GM21360 (cell line): ENCODE results near the gene NKD2.
"Not testable (repeated sequence)": the region's sequence is repeated elsewhere in the genome, so short reads cannot be mapped to it uniquely, and the experiment has no call there.

Source experiments
- ATAC-seq: cut with Tn5 transposase; IDR thresholded peaks from one replicate; pipeline ENCODE4 v1.9.1; 2021; ENCODE audit warnings: mild to moderate bottlenecking, moderate library complexity; ENCODE audit not compliant: unreplicated experiment

Gene NKD2

GRCh38 chr5:1066676-1067075 is 58.1 kb downstream of the NKD2 start:
- no peak for ATAC-seq

- no peak for ATAC-seq
Measured at GRCh38 chr5:1067141-1068121, 58.8 kb downstream of the NKD2 start.

GRCh38 chr5:1068204-1068894 is 59.7 kb downstream of the NKD2 start:
- ATAC-seq: no peak

- ATAC-seq: no peak
Measured at GRCh38 chr5:1068895-1069719, 60.5 kb downstream of the NKD2 start.

- ATAC-seq: no peak
Measured at GRCh38 chr5:1069720-1070088, 61.1 kb downstream of the NKD2 start.

- ATAC-seq: no peak
Measured at GRCh38 chr5:1073239-1074102, 64.9 kb downstream of the NKD2 start.

GRCh38 chr5:1074226-1074625 is 65.6 kb downstream of the NKD2 start:
- ATAC-seq: no peak

- ATAC-seq: no peak
Measured at GRCh38 chr5:1074816-1075554, 66.4 kb downstream of the NKD2 start.

GRCh38 chr5:1075555-1075881 is 66.9 kb downstream of the NKD2 start:
- no peak for ATAC-seq

- no peak for ATAC-seq
Measured at GRCh38 chr5:1075931-1076330, 67.3 kb downstream of the NKD2 start.

GRCh38 chr5:1076406-1076805 is 67.8 kb downstream of the NKD2 start:
- ATAC-seq: no peak

GRCh38 chr5:1077026-1077425 is 68.4 kb downstream of the NKD2 start:
- ATAC-seq: no peak

GRCh38 chr5:1077491-1078020 is 69.0 kb downstream of the NKD2 start:
- ATAC-seq: no peak

GRCh38 chr5:1078206-1078605 is 69.6 kb downstream of the NKD2 start:
- no peak for ATAC-seq

- ATAC-seq: no peak
Measured at GRCh38 chr5:1078851-1079250, 70.2 kb downstream of the NKD2 start.

- no peak for ATAC-seq
Measured at GRCh38 chr5:1079486-1079885, 70.9 kb downstream of the NKD2 start.

- no peak for ATAC-seq
Measured at GRCh38 chr5:1079961-1080360, 71.4 kb downstream of the NKD2 start.

GRCh38 chr5:1080432-1080831 is 71.8 kb downstream of the NKD2 start:
- no peak for ATAC-seq

GRCh38 chr5:1081519-1081918 is 72.9 kb downstream of the NKD2 start:
- ATAC-seq: no peak

GRCh38 chr5:1083026-1083425 is 74.4 kb downstream of the NKD2 start:
- not testable (repeated sequence) for ATAC-seq
